SK-N-SH treated with all-trans-retinoic acid at 6 μM for 48 hours (cell line): ENCODE measurements around the gene ATRN.

Experiments used
- CREB5 ChIP-seq: fragments of 250-450 bp; sonication (Bioruptor Pico); IDR thresholded peaks from 2 replicates; pipeline ENCODE4 v1.5.1; 2020; ENCODE audit warnings: low read depth, mild to moderate bottlenecking, moderate library complexity
- ISL1 ChIP-seq: fragments of 250-450 bp; sonication (Bioruptor Pico); IDR thresholded peaks from 2 replicates; pipeline ENCODE4 v2.1.2; 2022; ENCODE audit warnings: mild to moderate bottlenecking, moderate library complexity
- RARB ChIP-seq: fragments of 250-450 bp; sonication (Bioruptor Pico); IDR thresholded peaks from 2 replicates; pipeline ENCODE4 v1.8.0; 2021; ENCODE audit warnings: mild to moderate bottlenecking, moderate library complexity

- no peak for TF ChIP-seq ISL1 (CRISPR knock-in tag)
- no peak for TF ChIP-seq RARB (CRISPR knock-in tag)
- no peak for TF ChIP-seq CREB5 (CRISPR knock-in tag)
Measured at GRCh38 chr20:3560162-3560561, 89.3 kb downstream of the ATRN start.
